Psoas muscle (tissue), 8 donors: ENCODE results near the gene OR7A17. TPM values are rescaled to one million over a fixed set of nuclear protein-coding genes. Genes with fewer than 3 reads are reported as not detected.

Source experiments
- ATAC-seq, 4 donors: fragments of 200-7000 bp; cut with Tn5 transposase; one replicate each; pipeline ENCODE4 v1.9.1; 2020; ENCODE audit warnings: moderate library complexity in 3 of 4, mild to moderate bottlenecking in 2 of 4
- DNase-seq, 2 donors: peaks; one replicate each; pipeline ENCODE4 v3.0.0-alpha.2; 2020
- H3K27ac ChIP-seq: fragments of 200-600 bp; one replicate; pipeline ENCODE4 v1.8.0; 2022
- H3K27me3 ChIP-seq, 3 donors: fragments of 200-600 bp in 1 of 3; one replicate each; pipeline versions ENCODE4 v1.6.1 to v1.8.0; 2013 to 2022; ENCODE audit warnings: low read length in 2 of 3, mild to moderate bottlenecking in 2 of 3, moderate library complexity in 1 of 3; ENCODE audit not compliant: insufficient read depth in 3 of 3
- H3K36me3 ChIP-seq, 2 donors: fragments of 200-600 bp in 1 of 2; one replicate each; pipeline versions ENCODE4 v1.6.1 to v1.8.0; 2013 to 2022; ENCODE audit warnings: low read depth in 1 of 2, mild to moderate bottlenecking in 1 of 2, moderate library complexity in 1 of 2; ENCODE audit not compliant: insufficient read depth in 1 of 2
- H3K4me1 ChIP-seq: fragments of 200-600 bp; one replicate; pipeline ENCODE4 v1.8.0; 2022
- H3K4me3 ChIP-seq: fragments of 200-600 bp; one replicate; pipeline ENCODE4 v1.8.0; 2022; ENCODE audit warnings: mild to moderate bottlenecking
- H3K9me3 ChIP-seq: fragments of 200-600 bp; one replicate; pipeline ENCODE4 v1.8.0; 2022
- WGBS, 3 donors: extraction: QIAGEN DNeasy Blood & Tissue Kit; methylation state at CpG; one replicate each; pipeline versions ENCODE4 v1.1.6 to v1.1.7; 2013; 5-methylcytosine and 5-hydroxymethylcytosine counted together
- intact Hi-C, 2 donors: fragments of 100-400 bp; cut with DNase I; formaldehyde crosslinking; loops; one replicate each; pipeline versions ENCODE4 v1.11.0 to v1.14.2; 2022
- polyA plus RNA-seq, 3 donors: library from polyadenylated mRNA; stranded (reverse); fragments of 200-250 nt; gene quantifications; one replicate each; pipeline ENCODE4 v1.2.3, GENCODE V29; 2013
- total RNA-seq, 4 donors: library from RNA; stranded (reverse); fragmentation: NEBNext Ultra II Directional in 2 of 4; extraction: Animal tissue kit (Norgen Biotek cat#: 25700) in 2 of 4; gene quantifications; one replicate each; pipeline versions ENCODE4 v1.2.1 to v1.2.4, GENCODE V29; 2021 to 2023
- TF ChIP-seq, protein P1 (sequence below): fragments of 200-600 bp; IDR thresholded peaks from one replicate; pipeline ENCODE4 v1.8.0; 2022; ENCODE audit warnings: antibody characterized with exemption
- donor health status: healthy with polysubstance abuse.
- donor health status: DM: no; HTN: no; CAD: no; lungs with moderate emphysema.
- donor health status: Bipolar disorder and iron deficiency.
- donor health status: healthy.
- donor health status: DM: yes; HTN: yes; CAD: no.
- donor health status: DM: no; HTN: no; CAD: no.
- donor health status: DM: no; HTN: no; CAD: no.
- donor health status: DM: yes; HTN: yes; CAD: no.

The OR7A17 gene
- total and polyA plus RNA-seq, 7 donors: not detected

DNA sequence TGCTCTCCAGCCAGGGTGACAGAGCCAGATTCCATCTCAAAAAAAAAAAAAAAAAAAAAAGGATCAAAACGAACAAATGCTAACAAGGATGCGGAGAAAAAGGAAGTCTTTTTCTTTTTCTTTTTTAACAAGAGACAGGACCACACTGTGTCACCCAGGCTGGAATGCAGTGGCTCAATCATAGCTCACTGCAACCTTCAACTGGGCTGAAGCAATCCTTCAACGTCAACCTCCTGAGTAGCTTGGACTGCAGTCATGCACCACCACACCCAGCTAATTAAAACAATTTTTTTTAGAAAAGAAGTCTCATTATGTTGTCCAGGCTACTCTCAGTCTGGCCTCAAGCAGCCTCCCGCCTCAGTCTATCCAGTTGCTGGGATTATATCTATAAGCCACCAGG lies 20.8 kb upstream of the OR7A17 start:
- no peak overlapping the region for H3K27ac ChIP-seq
- intact Hi-C loops: no loop called here
- no peaks in the 10 kb centered on the region for H3K4me1 ChIP-seq
- ATAC-seq (no peak), DNase-seq (no peak)
- WGBS, 3 donors: 71 to 77% (median 71%) methylated on average over 4 of the region's 4 CpGs
- H3K27me3 ChIP-seq: peaks cover 0 to 2% (median 0%) of the 10 kb centered on the region in 3 donors
- TF ChIP-seq, protein P1, sequence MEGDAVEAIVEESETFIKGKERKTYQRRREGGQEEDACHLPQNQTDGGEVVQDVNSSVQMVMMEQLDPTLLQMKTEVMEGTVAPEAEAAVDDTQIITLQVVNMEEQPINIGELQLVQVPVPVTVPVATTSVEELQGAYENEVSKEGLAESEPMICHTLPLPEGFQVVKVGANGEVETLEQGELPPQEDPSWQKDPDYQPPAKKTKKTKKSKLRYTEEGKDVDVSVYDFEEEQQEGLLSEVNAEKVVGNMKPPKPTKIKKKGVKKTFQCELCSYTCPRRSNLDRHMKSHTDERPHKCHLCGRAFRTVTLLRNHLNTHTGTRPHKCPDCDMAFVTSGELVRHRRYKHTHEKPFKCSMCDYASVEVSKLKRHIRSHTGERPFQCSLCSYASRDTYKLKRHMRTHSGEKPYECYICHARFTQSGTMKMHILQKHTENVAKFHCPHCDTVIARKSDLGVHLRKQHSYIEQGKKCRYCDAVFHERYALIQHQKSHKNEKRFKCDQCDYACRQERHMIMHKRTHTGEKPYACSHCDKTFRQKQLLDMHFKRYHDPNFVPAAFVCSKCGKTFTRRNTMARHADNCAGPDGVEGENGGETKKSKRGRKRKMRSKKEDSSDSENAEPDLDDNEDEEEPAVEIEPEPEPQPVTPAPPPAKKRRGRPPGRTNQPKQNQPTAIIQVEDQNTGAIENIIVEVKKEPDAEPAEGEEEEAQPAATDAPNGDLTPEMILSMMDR: no peak
- H3K4me3 ChIP-seq: no peak overlapping the region
- H3K9me3 ChIP-seq: no peaks in the 10 kb centered on the region
- no peaks in the 10 kb centered on the region for H3K36me3 ChIP-seq

DNA sequence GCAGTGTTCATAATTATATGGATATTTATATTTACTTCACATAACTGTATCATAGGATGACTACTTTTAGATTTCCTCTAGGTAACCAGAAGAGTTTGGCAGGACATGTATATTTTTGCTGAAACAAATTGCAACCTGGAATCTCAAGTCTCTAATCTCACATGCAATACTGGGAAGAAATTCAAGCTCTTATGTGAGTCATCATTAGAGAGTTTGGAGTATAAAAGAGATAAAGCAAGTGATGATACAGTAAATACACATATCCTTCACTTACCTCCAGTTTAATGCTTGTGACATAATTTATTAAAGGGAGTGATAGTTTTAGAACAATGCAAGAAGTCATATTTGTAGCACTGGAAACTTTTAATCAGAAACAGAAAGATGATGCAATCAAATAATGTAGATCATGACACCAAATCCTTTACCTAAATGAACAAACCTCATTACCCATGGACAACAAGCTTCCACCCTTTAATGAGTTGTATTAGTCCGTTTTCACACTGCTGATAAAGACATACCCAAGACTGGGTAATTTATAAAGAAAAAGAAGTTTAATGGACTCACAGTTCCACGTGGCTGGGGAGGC lies 15.8 kb upstream of the OR7A17 start:
- WGBS, 3 donors: 9 to 27% (median 20%) methylated on average over 2 of the region's 2 CpGs
- Histone ChIP-seq H3K4me3 (no peak overlapping the region), H3K36me3 (no peaks in the 10 kb centered on the region), H3K4me1 (no peaks in the 10 kb centered on the region), H3K27ac (no peak overlapping the region), H3K9me3 (no peaks in the 10 kb centered on the region), H3K27me3 (peaks cover 0 to 2% (median 0%) of the 10 kb centered on the region in 3 donors)
- intact Hi-C loops: no loop called here
- TF ChIP-seq, protein P1: no peak
- ATAC-seq: no peak
- no peak for DNase-seq

DNA sequence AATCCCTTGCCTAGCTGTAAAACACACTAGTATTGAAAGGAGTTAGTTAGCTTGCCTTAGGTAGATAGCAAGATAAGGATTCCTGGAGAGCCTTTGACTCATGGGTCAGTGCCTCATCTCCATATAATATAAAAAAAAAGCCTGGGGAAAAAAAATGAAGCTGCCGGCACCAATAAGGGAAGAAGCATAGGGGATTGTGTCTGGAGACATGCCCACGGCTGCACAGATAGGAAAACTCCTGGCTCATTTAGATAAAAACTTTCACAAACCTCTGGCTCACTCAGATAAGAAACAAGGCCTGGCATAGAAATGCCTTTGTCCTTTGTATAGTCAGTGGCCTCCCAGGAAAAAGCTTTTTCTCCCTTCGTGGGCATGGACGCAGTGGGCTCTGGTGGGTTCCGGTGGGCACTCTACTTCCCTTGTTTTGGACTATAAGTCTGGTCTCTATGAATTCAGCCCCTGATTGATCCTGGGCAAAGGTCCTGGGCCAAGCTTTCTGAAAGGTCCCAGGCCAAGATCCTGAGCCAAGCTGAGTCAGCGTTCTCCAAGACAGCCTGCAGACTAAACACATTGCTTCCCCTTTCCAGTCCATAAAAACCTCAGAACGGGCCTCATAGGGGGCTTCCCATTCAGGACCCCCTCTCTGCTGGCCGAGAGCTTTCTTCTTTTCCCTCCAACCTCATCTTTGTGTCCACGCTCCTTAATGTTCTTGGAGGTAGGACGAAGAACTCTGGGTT lies 4.9 kb upstream of the OR7A17 start:
- Histone ChIP-seq H3K27me3 (peaks cover 0 to 9% (median 0%) of the 10 kb centered on the region in 3 donors), H3K4me3 (no peak overlapping the region), H3K4me1 (no peaks in the 10 kb centered on the region), H3K36me3 (no peaks in the 10 kb centered on the region), H3K9me3 (peaks cover 13% of the 10 kb centered on the region), H3K27ac (no peak overlapping the region)
- intact Hi-C loops: no loop called here
- WGBS, 3 donors: 49 to 58% (median 58%) methylated on average over 10 of the region's 10 CpGs
- DNase-seq: peak in 1 of 2 donors; percentile 9
- TF ChIP-seq, protein P1: no peak
- no peak for ATAC-seq

DNA sequence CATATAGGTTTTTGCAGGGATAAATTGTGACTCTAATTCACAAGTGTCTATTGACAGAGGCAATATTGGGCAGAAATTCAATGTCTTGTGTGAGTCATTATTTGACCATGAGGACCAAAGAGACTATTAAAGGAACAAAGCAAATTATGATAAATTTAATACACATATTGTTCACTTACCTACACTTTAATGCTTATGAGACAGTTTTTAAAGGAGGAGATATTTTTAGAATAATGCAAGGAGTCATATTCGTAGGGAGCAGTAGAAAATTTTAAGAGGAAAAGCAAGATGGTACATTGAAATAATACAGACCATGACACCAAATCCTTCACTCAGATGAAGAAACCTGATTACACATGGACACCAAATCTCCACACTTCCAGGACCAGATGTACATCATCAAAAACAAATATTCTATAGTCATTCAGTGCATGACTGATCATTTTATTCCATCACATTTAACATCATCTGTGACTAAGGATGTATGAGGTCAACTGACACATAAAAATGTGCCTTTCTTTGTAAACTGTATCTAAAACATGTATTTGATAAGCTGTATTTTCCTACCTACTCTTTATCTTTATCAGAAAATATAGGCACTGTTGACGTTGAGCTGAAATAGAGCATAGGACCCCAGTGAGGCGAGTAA lies 4.2 kb upstream of the OR7A17 start:
- intact Hi-C loops: loop anchor here in 1 of 2 donors (10.0 kb wide), 1 partner anchor 315 kb away; the partner anchor contains the start of gene NDUFB7
- 59 to 67% (median 62%) methylated on average over 3 of the region's 3 CpGs for WGBS, 3 donors
- TF ChIP-seq, protein P1: no peak

More for the DNA sequence above, 4.2 kb upstream of the OR7A17 start:
- peaks cover 0 to 9% (median 0%) of the 10 kb centered on the region in 3 donors for H3K27me3 ChIP-seq
- H3K9me3 ChIP-seq: peaks cover 13% of the 10 kb centered on the region
- no peak overlapping the region for H3K27ac ChIP-seq
- DNase-seq: no peak
- no peak for ATAC-seq
- H3K4me1 ChIP-seq: no peaks in the 10 kb centered on the region
- no peak overlapping the region for H3K4me3 ChIP-seq
- no peaks in the 10 kb centered on the region for H3K36me3 ChIP-seq
